HG03097 (cell line): ENCODE results near the gene TAMALIN.
A peak's percentile ranks its signal among the peaks of the same experiment; 100 is the strongest.
"Not testable (repeated sequence)": the region's sequence is repeated elsewhere in the genome, so short reads cannot be mapped to it uniquely, and the experiment has no call there.

ENCODE experiments used
- ATAC-seq: cut with Tn5 transposase; IDR thresholded peaks from one replicate; pipeline ENCODE4 v1.9.1; 2021; ENCODE audit not compliant: unreplicated experiment, low FRiP score

TAMALIN gene

DNA sequence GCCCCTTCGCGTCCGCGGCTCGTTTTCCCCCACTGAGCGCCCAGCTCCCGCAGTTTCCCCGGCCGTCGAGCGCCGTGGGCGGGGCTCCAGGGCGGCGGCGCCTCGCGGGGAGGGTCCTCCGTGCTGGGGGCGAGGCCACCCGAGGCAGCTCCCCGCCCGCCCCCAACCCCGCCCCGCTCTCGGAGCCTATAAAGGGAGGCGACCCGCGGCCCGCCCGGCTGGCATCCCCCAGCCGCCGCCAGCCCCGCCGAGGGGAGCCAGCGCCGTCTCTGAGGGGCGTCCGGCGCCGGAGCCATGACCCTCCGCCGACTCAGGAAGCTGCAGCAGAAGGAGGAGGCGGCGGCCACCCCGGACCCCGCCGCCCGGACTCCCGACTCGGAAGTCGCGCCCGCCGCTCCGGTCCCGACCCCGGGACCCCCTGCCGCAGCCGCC is at the start of gene TAMALIN:
Gene TAMALIN, plus strand, starts transcription at position 221 of the 432 bp plus-strand sequence. Its CDS starts 74 bp downstream, at position 295.
- ATAC-seq = no peak

DNA sequence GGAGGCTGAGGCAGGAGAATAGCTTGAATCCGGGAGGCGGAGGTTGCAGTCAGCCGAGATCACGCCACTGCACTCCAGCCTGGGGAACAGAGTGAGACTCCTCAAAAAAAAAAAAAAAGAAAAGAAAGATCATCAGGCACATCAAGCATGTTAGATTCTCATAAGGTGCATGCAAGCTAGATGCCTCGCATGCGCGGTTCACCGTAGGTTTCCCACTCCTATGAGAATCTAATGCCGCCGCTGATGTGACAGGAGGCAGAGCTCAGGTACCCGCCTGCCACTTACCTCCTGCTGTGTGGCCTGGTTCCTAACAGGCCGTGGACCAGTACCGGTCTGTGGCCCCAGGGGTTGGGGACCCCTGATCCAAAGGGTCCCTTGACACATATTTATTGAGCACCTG is 48.2 kb upstream of the TAMALIN start:
- no peak for ATAC-seq

DNA sequence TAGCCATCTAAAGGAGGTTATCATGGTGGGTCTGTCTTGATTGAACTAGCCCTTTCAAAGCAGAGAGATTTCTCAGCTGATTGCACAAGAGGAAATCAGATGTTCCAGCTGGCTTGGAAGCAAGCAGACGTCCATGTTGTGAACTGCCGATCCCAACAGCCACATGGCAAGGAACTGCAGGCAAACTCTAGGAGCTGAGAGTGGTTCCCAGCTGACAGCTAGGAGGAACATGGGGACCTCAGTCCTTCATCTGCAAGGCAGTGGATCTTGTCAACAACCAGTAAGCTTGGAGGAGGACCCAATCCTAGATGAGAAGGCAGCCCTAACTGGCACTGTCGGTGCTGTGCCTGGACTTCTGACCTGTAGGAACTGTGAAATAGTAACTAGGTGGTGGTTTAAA is 47.5 kb upstream of the TAMALIN start:
- ATAC-seq = no peak

DNA sequence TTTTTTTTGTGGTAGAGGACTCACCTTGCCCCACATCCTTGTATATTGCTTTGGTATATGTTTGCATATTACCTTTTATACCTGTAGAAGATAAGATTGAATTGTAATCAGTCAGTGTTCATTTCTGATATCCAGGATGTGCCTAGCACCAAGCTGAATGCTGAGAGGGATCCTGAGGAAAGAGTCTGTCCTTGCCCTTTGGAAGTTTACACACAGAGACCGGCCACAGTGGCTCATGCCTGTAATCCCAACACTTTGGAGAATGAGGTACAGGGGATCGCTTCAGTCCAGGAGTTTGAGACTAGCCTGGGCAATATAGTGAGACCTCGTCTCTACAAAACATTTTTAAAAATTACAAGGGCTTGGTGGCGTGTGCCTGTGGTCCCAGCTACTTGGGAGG is 46.8 kb upstream of the TAMALIN start:
- ATAC-seq = no peak

DNA sequence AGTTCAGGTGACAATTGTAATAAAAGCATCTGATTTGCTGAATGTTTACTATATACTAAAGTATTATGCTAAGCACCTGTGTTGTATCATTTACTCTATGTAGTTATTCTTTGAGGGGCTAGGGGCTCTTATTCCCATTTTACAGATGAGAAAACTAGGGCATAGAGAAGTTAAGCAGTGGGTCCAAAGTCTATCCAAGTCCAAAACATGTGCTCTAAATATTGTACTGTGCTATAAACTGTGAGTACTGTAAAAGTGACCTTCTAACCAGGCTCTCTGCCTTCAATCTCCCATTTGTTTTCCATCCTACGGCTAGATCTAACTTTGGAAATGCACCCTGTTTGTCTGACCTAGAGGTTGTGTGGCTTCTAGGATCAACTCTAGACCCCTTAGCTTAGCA is 46.3 kb upstream of the TAMALIN start:
- no peak for ATAC-seq

DNA sequence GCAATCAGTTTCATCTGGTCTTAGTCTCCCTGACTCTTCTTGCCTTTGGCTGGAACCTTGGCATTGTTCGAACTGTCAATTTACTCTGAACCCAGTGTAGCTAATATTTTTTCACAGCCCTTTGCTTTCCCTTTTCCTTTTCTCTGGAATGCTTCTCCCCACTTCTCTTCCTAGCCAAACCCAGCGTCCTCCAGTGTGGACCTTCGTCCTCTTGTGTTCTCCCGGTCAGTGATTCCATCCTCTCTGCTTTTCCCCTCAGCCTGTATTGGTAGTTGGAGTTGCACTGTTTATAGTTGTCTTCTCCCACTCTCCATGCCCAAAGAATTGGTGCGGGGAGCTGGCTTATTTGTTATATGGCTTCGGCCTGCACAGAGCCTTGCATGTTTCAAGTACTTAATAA is 45.9 kb upstream of the TAMALIN start:
- no peak for ATAC-seq

DNA sequence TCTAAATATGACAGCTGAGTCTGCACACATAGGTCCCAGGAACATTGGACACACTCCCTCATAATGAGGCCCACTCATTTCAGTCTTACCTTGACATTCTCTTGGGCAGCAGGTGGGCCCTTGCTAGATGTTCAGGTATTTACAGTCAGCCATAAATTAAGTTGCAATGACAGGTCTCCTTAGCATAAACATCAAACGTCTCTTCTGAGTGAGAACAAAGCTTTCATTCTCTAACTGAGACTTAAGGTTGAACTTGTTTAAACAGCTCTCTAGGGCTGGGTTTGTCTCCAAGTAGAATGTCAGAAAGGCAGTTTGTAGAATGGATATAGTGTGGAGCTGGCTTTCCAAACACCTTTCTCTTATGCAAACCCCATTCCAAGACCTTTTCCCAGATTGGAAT is 44.9 kb upstream of the TAMALIN start:
- ATAC-seq = no peak

DNA sequence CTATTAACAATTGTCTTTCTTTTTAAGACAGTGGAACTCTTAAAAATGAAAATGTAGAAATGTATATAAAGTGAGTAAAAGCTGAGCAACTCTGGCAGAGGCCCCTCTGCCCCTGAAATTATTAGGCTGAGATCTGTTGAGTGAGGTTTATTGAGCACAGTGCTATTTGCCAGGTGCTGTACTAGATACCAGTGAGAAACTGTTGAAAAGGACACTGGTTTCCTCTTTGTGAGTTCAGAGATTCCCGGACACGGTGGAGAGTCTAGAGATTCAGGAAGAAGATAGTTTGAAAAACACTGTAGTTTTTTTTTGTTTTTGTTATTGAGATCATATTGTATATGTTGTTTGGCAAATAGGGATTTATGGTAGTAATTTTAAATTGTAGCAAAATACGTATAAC is 44.0 kb upstream of the TAMALIN start:
- no peak for ATAC-seq

DNA sequence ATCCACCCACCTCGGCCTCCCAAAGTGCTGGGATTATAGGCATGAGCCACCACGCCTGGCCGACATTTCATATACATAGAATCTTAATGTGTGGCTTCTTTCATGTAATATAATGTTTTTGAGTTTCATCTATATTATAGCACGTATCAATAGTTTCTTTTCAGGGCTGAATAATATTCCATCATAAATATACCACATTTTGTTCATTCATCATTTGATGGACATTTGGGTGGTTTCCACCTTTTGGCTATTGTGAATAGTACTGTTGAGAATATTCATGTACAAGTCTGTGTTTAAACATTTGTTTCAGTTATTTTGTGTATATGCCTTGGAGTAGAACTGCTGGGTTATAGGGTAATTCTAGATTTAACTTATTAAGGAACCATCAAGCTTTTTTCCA is 43.3 kb upstream of the TAMALIN start:
- ATAC-seq = no peak

DNA sequence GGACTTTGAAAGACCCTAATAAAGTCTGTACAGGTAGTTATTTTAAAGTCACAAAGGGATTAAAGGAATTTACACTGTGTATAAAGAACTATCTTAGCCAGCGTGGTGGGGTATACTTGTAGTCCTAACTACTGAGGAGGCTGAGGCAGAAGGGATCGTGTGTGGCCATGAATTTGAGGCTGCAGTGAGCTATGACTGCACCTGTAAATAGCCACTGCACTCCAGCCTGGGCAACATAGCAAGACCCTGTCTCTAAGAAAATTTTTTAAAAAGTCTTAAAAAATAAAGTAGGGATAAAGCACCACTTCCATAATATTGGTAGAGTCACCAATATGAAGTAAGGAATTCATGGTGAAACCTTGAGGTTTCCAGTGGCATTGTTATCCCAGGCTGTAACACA is 37.1 kb upstream of the TAMALIN start:
- no peak for ATAC-seq

DNA sequence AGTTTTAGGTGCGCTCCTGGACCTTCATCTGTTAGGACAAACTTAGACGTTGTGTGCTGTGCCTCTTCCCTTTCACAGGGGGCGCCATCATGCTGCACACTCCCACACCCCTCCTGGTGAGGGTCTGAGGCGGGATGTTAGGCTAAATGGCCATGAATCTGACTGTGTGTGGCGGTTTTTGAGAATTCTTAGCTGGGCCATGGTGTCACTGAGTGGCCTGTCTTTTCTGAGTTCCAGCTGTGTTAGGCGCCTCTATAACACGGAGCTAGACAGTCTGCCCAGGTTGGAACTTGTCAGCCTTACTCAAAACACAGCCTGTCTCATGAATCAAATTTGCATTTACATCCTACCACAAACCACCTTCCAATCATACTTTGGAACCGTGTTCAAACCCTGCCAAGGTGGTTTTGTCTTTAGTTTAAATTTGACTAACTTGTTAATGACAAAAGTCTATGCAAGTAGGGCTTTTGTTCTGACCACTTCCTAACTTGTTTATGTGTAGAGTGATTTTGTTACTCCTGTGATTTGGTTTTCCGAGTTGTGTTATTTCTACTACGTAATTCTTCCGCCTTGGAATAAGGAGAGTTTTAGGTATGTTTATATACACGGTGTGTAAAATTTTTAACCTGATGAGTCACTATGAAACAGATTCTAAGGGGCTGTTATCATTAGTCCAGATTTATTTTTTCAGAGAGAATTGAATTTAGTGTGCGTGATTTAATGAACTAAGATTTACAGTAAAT is 35.7 kb upstream of the TAMALIN start:
- ATAC-seq = peak; percentile 81

DNA sequence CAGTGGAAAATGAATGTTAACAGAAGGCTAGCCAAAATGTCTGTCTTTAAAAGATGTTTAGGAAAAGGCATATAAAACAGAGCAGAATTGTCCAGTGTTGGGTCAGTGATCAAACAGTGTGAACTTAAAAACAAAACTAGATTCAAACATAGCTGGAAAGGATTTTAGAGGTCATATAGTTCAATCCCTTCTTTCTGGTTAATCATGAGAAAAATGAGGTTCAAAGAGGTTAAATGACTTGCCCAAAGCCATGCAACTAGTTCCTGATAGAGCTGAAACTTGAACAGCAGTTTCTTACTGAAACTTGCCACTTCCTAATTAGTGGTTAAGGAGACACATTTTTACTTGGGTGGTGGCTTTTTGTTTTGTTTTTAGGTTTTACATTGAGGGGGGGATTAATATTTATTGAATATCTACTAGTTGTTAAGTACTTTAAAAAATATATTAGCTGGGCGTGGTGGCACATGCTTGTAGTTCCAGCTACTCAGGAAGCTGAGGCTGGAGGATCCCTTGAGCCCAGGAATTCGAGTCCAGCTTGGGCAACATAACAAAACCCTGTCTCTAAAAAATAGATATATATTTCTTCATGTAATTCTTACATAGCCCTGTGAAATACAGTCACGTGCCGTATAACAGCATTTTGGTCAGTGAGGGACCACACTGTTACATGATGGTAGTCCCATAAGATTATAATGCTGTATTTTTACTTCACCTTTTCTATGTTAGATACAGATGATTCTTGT is 34.9 kb upstream of the TAMALIN start:
- no peak for ATAC-seq

DNA sequence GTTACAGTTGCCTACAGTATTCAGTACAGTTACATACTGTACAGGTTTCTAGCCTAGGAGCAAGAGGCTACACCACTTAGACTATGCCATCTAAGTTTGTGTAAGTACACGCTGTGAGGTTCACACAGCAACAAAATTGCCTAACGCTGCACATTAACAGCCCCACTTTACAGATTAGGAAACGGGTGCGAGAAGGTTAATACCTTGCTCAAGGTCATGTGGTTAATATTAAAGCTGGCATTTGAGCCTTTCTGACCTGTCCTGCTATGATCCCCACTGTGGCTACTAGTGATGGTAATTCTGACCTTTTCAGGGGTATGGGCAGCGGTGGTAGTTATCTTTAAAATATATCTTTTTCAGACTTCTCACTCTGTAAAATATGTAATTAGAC is 34.3 kb upstream of the TAMALIN start:
- ATAC-seq = no peak

DNA sequence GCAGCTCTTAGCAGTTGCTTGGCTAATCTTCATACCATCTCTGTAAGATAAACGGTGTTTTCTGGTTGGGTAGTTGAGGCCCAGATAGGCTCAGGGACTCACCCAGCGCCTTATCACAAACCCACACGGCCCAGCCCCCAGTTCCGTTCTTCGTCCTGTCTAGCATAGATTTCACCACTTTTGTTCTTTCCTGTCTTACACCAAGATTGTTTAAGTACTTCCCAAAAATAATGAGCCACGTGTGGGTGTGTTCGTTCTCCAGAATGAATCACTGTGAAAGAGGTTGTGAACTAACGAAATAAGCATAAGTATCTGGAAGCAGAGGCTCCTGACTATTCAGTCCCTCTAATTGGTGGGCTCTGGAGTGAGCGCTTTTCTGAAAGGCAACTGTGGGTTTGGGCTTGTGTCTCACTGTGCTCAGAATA is 33.9 kb upstream of the TAMALIN start:
- no peak for ATAC-seq

DNA sequence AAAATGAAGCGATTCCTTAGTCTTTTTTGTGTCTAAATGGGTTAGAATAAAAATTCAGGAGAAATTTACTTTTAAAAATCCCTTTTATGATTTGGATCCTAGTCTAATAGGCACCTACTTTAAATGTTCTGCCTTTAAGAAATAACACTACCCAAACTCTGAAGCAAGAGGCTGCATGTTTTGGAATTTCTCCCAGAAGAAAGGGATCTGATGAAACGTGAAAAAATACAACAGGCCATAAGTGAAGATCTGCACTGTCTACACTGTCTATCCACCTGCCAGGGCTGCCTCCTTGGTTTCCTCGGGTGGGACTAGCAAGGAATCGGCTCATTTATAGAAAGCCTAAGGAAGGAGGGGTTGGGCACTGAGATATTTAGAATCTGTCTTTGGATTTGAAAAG is 33.2 kb upstream of the TAMALIN start:
- no peak for ATAC-seq

DNA sequence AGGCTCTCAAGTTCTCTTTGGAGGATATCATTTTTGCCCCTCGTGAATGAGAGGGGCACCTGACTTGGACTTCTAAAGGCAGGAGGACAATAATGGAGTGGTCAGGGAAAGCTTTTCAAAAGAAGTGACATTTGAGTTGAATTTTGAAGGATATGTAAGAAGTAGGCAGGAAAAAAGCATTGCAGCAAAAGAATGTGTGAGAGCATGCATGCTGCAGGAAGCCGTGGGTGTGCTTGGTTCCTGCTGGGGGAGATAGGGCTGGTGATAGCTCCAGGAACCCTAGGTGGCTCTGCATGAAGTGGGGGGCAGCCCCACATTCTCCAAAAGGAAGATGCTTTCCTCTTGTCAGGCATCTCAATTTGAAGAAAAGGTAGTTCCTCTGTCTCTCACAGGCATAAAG is 32.1 kb upstream of the TAMALIN start:
- ATAC-seq = no peak

DNA sequence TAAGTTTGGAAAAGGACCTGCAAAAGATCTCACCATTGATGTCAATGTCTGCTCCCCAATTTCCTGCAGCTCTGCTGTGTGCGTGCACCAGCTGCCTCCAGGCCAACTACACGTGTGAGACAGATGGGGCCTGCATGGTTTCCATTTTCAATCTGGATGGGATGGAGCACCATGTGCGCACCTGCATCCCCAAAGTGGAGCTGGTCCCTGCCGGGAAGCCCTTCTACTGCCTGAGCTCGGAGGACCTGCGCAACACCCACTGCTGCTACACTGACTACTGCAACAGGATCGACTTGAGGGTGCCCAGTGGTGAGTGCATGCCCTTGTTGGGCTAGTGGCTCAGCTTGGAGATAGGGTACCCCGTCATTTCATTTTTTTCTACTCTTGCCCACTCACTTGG is 31.6 kb upstream of the TAMALIN start:
- no peak for ATAC-seq

DNA sequence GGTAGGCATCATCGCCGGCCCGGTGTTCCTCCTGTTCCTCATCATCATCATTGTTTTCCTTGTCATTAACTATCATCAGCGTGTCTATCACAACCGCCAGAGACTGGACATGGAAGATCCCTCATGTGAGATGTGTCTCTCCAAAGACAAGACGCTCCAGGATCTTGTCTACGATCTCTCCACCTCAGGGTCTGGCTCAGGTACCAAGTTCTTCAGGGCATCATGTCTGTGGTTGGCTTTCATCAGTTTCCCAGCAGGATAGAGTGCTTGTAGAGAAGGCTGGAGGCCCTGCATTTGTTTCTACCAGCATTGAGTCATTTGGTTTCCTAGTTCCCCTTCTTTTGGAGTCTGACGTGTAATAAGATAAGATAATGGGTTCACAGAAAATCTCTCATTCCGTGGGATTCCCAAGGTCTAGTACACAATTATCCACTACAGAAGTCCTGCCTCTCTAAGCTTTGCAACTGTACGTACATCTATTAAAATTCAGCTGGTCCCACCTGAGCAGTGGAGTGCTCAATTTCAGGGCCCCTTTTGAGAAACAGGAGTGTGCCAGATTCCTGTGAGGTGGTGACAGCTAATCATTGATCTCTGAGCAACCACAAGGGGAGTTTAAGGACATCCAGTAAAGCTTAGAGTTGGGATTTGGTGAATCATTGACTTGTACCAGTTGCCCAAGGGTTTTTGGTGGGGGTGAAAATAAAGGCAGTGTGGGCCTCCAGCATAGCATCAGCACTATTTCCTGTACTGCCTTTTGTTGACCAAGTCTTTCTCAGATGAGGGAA is 30.2 kb upstream of the TAMALIN start:
- ATAC-seq = no peak

DNA sequence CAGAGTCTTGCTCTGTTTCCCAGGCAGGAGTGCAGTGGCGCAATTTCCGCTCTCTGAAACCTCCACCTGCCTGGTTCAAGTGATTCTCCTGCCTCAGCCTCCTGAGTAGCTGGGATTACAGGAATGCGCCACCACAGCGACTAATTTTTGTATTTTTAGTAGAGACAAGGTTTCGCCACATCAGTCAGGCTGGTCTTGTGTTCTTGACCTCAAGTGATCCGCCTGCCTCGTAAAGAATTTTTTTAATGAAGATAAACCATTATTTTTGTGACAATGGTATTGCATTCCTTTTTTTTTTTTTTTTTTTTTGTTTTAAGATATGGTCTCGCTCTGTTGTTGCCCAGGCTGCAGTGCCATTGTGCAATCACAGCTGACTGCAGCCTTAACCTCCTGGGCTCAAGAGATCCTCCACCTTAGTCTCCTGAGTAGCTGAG is 29.4 kb upstream of the TAMALIN start:
- ATAC-seq = no peak

DNA sequence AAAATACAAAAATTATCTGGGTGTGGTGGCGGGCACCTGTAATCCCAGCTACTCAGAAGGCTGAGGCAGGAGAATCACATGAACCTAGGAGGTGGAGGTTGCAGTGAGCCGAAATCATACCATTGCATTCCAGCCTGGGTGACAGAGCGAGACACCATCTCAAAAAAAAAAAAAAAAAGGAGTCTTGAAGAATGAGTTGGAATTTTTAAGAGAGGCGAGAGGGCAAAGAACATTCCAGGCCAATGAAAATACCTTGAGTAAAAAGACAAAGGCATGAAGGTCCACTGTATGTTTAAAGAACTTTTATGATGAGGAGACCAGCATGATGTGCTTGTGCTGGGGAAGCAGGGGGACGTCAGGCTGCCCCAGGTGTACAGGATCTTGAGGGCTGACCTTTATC is 27.4 kb upstream of the TAMALIN start:
- not testable (repeated sequence) for ATAC-seq

DNA sequence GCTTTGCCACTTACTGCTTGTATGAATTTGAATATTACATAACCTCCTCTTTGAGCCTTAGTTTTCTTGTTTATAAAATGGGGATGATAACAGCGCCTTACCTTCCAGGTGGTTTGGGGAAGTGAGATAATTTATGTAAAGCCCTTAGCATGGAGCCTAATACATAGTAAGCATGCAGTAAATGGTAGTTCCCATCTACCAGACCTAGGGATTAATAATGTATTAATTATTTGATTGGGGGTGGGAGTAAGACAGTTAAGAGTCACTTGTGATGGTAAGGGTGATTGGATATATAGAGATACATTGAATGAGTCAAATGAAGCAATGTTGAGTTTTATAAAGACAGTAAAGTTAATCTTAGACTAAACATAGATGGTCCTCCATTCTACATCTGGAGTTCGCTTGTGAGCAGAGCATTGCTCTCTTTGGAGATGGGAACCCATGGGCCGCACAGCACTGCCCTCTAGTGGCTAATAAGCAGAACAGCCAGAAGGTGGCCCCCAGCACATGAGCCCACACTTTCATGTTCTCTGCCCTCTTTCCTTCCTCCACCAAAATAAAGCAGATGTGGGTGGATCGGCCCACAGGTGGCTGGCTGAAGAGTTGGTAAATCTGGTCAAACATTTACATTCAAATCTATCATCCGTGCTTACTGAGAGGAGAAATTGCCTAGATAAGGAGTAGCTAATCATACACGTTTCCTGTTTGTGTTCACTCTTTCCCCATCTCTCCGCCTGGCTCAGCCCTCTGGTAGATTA is 26.5 kb upstream of the TAMALIN start:
- peak; percentile 59 for ATAC-seq
